GM19023 (cell line): ENCODE results near the gene ATP2B2.
"Not testable (repeated sequence)": the region's sequence is repeated elsewhere in the genome, so short reads cannot be mapped to it uniquely, and the experiment has no call there.

Experiments
- ATAC-seq: cut with Tn5 transposase; IDR thresholded peaks from one replicate; pipeline ENCODE4 v1.9.1; 2021; ENCODE audit warnings: mild to moderate bottlenecking, moderate library complexity; ENCODE audit not compliant: unreplicated experiment

ATP2B2 gene

DNA sequence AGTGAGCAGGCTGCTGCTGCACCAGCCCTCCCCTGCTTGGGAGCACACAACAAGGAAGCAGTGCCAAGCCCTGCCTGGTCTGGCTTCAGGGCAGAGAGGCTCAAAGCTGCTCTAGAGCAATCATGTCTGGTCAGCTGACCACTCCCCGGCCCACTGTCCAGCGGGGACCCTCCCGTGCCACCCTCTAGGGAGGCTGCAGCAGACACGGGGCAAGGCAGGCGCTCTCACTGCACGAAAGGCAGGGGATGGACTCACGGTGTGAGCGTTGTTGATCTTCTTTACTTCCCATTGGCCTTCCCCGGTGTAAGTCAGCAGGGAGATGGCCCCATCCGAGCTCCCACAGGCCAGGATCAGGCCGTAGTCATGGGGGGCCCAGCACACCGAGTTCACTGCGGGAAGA, 193.7 kb downstream of the ATP2B2 start:
- no peak for ATAC-seq

DNA sequence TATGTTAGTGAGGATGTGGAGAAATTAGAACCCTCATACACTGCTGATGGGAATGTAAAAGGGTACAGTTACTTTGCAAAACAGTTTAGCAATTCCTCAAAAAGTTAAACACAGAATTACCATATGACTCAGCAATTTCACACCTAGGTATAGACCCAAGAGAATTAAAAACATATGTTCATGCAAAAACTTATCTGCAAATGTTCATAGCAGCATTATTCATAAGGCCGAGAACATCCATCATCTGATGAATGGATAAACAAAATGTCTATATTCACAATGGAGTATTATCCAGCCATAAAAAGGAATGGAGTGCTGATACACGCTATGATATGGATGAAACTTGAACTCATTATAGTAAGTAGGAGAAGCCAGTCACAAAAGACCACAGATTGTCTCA, 194.8 kb downstream of the ATP2B2 start:
- ATAC-seq: no peak

DNA sequence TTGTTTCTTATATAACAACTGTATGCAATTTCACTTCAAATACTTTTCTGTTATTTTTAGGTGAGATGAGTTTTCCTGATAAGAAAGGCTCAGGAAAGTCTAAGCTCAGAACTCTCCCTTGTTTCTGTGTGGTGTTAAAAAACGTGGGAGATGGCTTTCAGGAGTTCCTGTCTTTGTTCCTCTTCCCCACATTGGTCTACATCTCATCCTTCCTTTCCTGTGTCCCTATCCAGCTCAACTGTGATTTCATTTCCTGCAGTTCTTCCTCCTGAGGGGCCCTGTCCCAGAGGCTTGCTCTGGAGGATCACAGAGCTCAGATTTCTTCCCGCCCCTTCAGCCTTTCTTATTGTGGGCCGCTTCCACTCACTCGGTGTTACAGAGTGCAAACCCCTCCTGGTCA, 195.7 kb downstream of the ATP2B2 start:
- ATAC-seq: no peak

DNA sequence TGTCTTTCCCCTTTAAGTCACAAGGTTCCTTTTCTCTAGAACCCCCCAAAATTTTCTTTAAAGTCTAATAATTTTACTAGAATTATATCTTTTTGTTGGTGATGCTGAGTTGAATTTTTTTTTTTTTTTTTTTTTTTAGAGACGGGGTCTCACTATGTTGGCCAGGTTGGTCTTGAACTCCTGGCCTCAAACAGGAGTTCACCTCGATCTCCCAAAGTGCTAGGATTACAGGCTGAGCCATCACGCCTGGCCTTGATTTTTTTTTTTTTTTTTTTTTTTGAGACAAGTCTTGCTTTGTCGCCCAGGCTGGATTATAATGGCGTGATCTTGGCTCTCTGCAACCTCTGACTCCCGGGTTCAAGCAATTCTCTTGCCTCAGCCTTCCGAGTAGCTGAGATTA, 196.7 kb downstream of the ATP2B2 start:
- ATAC-seq: no peak

DNA sequence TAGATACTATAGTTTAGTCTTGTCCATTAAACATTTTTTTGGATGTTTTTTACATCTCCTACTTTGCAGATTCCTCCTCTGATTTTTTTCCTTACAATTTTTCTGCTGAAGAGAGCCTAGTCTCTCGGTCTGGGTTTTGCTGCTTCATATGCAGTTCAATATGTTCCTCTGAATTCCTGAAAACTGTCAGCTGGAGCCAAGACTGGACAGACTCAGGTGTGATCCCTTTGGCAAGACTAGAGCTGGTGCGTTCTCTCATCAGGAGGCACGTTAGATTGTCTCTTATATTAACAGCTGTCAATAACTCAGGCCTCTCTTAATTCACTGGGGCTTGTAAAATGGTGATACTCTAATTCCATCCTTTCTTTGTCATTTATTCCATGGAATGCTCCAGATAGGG, 199.2 kb downstream of the ATP2B2 start:
- no peak for ATAC-seq

DNA sequence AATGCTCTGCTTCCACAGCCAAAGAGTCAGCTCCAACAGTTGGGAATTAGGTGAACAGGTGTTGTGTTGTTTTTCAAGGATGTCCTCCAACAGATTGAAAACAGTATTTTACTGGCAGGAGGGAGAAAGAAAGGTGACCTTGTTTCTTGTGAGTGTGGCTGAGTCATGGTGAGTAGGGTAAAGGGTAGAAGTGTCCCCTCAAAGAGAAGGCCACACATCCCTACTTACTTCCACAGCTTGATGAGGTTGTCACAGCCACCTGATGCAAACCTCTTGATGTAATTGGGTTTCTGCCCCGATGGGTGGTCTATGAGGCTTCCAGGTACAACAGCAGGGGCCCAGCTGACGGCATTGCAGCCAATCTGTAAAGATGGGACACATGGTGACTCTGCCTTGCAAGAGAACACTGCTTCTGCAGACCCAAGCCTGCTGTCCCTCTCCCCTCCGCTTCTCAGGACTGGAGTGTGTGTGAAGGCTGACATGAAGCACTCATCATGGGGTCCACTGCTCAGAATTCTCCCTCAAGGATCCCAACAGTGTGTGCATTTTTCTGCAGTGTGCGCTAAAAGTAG, 200.0 kb downstream of the ATP2B2 start:
- ATAC-seq: no peak

DNA sequence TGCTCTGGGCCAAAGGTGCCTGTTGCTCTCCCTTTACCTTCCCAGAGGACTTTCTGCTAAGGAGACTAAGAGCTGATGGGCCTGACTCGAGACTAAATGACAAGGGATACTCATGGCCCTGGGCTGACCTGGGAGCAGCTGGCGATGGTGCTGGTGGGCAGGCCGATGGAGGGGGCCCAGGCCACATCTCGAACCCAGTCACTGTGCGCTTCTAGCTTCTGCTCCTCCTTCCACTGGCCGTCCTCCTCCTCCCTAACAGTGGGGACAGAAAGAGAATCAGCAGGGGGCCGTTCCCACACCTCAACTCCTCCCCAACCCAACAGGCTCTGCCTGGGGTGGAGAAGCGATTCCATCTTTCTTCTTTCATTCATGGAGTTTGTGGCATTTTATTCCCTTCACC, 200.5 kb downstream of the ATP2B2 start:
- no peak for ATAC-seq

DNA sequence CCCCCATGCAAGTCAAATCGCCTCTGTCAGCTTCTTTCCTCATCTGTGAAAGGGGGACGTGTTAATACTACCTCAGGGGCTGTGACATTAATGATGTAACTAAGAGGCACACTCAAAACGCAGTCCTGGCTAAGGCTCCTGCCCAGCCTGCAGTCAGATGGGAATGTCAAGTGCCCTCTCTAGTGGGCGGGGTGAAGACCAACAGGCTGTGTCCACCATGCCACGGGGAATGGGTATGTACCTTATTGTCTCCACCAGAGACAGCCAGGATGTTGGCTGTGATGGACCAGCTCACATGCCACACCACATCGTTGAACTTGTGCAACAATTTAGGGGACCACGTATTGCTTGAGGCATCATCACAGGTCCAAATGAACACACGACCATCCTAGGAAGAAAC, 201.6 kb downstream of the ATP2B2 start:
- ATAC-seq: no peak

DNA sequence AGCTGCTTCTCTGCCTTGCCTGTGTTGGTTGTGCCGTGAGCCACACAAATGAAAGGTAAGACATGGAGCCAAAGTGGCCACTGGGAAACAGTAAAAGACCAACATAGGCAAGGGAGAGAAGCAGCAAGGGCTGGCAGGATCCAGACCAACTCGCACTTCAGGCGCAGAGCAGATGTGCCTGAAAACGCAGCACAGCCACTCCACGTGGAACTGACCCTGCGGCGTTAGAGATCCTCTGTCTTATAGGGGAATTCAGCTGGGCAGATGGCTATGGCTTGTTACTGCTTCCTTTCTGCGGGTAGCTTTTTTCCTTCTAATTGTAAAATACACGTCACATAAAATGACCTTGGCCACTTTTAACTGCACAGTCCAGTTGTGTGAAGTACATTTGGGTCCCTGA, 202.3 kb downstream of the ATP2B2 start:
- no peak for ATAC-seq

DNA sequence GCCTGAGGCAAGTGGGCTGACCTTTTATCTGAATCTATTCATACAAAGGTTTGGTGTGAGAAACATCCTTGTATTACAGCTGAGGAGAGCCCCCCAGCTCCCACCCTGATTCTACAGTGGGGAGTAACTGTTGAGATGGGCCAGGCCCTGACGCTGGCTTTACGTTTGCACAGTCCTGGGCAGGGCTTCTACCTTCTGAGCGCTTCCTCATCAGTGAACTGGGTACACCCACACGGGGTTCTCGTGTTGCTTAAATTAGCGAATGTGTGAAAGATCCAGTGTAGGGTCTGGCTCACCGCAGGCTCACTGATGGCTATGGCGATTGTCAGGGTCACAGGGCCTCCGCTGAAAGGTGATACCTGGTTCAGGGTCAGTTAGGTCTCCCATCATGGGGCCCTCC, 205.3 kb downstream of the ATP2B2 start:
- no peak for ATAC-seq

DNA sequence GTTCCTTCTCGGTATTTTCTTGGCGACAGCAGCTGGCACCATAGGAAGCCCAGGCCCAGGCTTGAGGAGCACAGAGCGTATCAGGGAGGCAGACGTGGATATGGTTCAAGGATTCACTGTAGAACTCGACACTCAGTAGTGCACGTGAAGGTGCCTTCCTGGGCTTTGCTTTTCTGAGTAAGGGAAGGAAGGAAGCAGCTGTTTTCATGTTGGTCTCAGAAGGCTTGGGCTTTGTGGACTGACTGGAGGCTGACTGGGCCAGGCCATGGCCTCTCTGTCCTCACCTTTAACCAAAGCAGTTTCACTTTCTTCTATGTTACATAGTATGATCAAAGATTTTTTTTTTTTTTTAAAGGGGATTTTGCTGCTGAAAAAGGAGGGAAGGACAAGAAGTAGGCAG, 205.7 kb downstream of the ATP2B2 start:
- ATAC-seq: peak; percentile 65

DNA sequence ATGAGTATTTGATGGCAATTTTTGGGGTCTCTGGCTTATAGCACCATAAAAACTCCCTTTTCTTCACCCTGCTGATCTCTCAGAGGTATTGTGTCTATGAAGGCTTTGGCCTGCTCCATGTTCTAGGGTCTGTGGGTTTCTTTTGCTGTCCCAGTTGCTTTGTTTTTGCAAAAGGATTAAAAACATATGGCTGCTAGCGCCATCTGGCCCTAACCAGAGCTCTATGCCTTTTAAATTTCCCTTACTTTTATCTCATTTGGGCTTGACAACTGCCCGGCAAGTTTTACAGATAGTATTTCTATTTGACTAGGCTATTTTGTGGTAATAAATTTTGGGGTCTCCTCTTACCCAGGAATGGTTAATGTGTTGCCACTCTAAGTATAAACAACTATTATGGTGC, 206.2 kb downstream of the ATP2B2 start:
- no peak for ATAC-seq

DNA sequence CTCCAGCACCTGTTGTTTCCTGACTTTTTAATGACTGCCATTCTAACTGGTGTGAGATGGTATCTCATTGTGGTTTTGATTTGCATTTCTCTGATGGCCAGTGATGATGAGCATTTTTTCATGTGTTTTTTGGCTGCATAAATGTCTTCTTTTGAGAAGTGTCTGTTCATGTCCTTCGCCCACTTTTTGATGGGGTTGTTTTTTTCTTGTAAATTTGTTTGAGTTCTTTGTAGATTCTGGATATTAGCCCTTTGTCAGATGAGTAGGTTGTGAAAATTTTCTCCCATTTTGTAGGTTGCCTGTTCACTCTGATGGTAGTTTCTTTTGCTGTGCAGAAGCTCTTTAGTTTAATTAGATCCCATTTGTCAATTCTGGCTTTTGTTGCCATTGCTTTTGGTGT, 207.3 kb downstream of the ATP2B2 start:
- not testable (repeated sequence) for ATAC-seq

DNA sequence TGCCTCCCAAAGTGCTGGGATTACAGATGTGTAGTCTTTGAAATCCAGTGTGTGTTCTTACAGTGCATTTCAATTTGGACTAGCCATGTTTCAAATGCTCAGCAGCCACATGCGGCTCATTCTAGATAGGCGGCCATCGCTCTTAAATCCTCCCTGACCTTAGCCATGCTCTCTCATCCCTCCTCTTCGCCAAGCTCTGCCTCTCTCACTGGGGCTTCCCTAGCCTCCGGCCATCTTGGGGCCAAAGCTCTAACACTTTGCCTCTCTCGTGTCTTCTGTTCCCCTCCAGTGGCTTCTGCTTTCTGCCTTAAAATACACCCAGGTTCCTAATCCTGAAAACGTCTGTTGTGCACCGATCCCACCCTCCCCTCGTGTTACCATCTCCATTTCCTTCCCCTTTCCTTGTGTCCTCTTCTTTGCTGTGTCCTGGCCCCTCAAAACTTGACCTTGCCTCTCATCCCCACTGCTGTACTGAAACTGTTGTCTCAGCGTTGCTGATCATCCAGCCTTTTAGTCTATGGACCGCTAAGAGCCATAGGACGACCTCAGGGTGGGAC, 211.3 kb downstream of the ATP2B2 start:
- ATAC-seq: no peak

DNA sequence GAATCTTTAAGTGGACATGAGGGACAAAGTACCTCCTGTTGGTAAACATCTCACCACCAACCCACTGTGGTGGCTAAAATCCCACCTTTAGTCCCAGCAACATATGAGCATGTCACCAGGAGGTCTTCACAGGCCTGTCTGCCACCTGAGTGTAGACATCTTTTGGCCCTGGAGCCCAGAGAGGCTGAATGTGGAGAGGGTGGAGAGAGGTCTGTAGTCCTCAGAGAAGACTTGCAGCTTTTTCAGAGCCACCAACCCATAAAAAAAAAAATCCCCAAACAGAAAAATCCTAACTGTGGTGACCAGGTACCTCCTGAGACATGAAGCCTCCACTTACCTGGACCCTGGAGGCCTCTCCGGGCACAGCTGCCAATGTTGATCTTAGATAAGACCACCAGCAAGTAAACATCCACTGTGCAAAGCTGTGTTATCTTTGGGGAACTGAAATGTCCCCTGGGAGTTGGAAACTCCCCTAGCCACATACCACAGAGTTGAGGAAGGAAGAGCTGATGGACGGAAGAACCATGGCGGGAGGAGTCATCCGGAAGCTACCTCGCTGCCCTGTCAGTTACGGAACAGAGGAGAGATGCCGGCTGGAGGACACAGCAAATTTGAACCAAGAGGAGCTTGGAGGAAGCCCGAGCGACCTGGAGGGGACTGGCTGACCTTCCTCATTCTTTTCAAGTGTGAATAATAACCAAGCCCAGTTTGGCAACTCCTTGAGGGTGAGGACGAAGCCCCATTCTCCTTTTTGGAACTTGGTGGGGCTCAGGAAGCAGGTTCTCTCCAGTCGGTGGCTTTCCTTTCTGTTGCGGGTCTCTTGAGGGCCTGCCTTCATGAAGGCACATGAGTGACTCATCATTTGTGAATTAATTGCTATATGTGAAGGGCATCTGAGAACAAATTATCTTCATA, 212.6 kb downstream of the ATP2B2 start, which contains the start of gene GHRL:
GHRL (minus strand) TSS at position 443 of the 915 bp plus-strand sequence. CDS start 2,767 bp downstream, outside the sequence.
- ATAC-seq: peak; percentile 76

DNA sequence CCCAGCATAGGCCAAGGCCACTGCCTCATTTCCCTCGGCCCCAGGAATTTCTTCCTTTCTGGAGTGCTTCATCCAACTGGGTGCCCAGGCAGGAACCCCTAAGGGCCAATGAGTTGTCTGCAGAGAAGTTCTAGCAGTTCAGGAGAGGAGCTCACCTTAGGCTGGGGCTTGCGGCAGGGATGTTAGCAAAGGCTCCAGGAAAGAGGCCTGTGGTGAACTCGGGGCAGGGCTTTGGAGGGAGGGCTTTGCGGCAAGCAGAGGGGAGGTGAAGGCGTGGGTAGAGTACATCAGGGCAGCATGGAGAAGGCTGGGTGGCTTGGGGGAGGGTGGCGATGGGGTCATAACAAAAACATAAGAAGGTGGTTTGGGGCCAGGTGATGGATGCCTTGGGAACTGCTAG, 213.7 kb downstream of the ATP2B2 start:
- no peak for ATAC-seq

DNA sequence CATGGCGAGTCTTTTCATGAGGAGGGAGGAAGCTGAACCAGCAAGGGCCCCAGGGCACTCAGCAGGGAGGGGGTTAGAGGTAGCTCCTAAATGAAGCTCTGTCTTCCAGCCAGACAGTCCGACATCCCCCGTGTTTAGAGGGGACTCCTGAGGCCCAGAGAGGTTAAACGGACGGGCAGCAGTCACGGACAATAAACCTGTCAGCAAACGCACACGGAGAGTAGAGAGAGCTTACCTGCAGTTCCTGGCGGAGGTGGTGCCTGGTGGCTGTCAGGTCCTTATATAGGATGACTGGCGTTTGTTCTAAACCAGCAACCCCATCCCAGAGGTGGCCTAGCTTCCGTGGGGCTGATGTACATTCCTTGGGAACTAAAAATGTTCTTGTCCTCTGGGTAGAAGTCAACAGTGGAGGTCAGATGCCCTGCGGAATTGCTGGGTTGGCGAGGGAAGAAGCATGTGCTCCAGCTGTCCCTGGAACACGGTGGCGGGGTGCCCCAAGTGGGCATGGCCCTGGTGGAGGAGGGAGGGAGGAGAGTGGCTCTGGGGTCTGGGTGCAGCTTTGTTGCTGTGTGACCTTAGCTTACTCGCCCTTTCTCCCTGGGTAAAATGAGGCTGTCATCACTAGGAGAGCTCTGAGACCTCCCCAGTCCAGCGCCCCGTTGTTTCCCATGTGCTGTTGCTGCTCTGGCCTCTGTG, 214.8 kb downstream of the ATP2B2 start:
- ATAC-seq: no peak

DNA sequence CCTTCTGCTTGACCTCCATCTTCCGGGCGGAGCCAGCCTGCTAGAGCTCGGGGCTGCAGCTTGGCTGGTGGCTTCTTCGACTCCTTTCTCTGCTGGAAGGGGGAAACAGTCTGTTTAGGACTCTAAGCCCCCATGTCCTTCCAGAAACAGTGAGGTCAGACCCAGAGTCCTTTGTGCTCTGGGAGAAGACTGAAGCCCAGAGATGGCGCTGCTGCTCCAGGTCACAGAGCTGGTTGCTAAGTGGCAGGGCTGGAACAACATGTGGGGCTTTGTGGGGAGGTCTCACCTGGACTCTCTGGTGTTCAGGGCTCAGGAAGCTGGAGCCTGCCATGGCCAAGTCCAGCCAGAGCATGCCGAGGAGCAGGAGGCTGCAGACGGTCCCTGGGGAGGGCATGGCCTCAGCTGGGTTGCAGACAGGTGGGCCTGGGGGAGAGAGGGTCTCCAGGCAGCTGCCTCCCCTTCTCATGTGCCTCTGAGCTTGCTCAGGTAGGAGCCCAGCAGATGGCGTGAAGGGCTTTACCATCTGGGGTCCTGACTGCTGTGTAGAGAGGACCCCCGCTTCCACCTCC, 215.5 kb downstream of the ATP2B2 start:
- ATAC-seq: no peak

DNA sequence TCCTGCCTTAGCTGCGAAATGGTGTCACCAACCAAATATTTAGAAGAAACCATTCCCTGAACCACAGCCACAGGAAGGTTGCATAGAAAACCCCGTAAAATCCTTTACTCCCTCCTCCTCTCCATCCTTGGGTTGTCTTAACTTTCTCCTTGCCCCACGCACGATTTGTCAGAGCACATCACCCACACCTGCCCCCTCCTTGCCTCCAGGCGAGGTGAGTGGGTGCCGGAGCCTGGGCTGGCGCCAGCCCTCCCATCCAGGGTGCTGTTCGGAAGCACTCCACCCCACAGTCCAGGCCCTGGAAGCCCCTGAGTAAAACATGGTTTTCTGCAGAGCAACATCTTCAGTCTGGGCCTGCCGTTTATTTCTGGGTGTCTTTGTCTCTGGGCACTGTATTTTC, 216.3 kb downstream of the ATP2B2 start:
- no peak for ATAC-seq

DNA sequence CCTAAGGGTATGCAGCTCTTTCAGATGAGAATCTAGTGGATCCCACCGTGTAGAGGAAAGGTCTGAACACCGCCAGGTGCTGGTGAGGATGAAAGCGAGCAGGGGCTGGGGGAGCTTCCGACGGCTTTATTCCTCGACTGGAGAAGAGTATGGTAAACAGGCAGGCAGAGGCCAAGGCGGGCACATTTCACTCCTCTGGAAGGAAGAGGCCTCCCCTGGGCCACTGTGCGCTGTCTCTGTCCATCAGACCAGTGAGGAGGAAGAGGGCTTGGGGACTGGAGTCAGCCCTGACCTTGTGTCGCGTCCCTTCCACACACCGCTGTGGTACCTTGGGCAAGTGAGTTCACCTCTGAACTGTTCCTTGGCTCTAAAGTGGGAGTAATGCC, 216.8 kb downstream of the ATP2B2 start:
- ATAC-seq: no peak

DNA sequence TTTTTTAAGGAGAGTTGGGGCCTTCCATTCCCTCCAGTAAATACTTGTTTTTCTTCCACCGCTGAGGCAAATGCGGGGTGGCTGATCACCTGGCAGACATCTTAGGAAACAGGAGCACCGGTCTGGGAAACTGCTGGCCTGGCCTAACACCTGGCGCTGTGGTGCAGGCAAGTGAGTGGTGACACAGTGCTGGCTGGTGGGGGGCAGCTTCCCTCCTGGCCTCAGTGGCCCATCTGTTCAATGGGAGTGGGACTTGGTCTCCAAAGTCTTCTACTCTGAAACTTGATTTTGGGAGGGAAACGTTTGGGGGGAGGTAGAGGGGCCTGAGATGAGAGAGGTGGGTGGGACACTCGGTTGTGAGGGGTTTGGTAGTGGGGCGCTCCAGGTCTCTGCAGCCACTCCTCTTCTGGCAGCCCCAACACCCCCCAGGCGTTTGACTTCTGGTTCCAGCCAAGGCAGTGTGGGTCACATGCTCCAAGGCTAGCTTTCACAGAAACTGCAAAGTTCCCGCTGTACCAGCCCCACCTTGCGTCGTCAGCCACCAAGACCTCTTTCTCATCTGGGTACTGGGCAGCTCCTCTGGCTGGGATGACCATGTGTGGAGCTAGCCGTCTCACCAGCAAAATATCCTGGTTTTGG, 217.3 kb downstream of the ATP2B2 start:
- no peak for ATAC-seq
